SK-N-SH (cell line): ENCODE data around the gene NCS1.

ENCODE experiments used
- CHD2 ChIP-seq: fragments of 150-350 bp; IDR thresholded peaks from 2 replicates; pipeline ENCODE4 v1.6.1; 2018; ENCODE audit warnings: low read length; ENCODE audit not compliant: partially characterized antibody
- CTCF ChIP-seq: fragments of 200-600 bp; sonication (generic); IDR thresholded peaks from 2 replicates; pipeline ENCODE4 v1.6.1; 2017; ENCODE audit warnings: antibody characterized with exemption, mild to moderate bottlenecking, moderate library complexity
- EP300 ChIP-seq, 2 experiments: IDR thresholded peaks; 2 replicates each; pipeline versions ENCODE4 v1.4.0 to v1.6.1; 2012; ENCODE audit warnings: borderline replicate concordance in 1 of 2, low read depth in 1 of 2, low read length in 1 of 2

GRCh38 chr9:130186051-130186450, 13.8 kb downstream of the NCS1 start:
- TF ChIP-seq CTCF = no peak
- TF ChIP-seq CHD2 = no peak
- no peak for TF ChIP-seq EP300 (IDR thresholded peaks at IDR 0.05; ENCODE audit: borderline replicate concordance in 1 of 2, low read depth in 1 of 2, low read length in 1 of 2)
